Lung microvascular endothelial cell (primary cell): ENCODE data around the gene HOXB7. TPM values are rescaled to one million over a fixed set of nuclear protein-coding genes. Genes with fewer than 3 reads are reported as not detected.
A peak's percentile ranks its signal among the peaks of the same experiment; 100 is the strongest.

Experiments
- DNase-seq, 2 donors: peaks; one replicate each; pipeline versions ENCODE4 v3.0.0 to v3.0.0-alpha.2; 2010; ENCODE audit warnings: low read depth in 2 of 2
- total RNA-seq: library from RNA; depleted of rRNA; stranded (reverse); fragments of >200 nt; gene quantifications from 2 replicates; pipeline ENCODE4 v1.2.1, GENCODE V29; 2014

HOXB7 gene
- total RNA-seq, 1 donor from 2014 or later, result under 0.01 TPM

DNA sequence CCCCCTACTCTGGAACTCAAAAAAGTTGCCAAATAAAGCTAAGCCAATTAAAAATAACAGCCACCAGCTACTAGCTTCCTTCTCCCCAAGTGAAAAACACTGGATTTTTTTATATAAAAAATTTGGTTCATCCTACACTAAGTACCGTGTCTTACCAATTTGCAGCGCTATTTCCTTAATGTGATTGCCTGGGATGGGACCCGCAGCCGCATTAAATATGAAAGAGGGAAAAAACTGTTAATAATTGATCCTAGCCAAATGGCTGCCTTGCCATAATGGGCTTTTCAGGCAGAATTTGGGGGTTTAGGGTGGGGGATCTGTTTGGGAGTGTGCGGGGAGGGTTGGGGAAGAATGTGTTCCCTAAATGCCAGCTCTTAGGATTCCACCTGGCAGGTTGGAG is 13.3 kb upstream of the HOXB7 start:
- DNase-seq, result no peak

- no peak for DNase-seq
Measured at GRCh38 chr17:48623583-48623982, 12.8 kb upstream of the HOXB7 start.

DNA sequence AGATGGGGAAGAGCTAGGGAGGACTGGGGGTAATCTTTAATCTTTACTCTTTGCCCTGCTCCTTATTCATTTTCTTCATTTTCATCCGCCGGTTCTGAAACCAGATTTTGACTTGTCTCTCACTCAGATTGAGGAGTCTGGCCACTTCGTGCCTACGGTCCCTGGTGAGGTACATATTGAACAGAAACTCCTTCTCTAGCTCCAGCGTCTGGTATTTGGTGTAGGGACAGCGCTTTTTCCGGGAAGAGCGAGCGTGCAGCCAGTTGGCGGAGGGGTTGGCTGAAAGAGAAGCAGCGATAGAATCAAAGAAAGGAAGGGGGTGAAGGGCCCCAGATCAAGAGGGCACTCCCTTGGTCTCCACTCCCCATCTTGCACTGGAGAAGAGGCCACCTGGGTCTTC is 12.0 kb upstream of the HOXB7 start:
- no peak for DNase-seq

- no peak for DNase-seq
Measured at GRCh38 chr17:48621410-48622392, 10.9 kb upstream of the HOXB7 start.

DNA sequence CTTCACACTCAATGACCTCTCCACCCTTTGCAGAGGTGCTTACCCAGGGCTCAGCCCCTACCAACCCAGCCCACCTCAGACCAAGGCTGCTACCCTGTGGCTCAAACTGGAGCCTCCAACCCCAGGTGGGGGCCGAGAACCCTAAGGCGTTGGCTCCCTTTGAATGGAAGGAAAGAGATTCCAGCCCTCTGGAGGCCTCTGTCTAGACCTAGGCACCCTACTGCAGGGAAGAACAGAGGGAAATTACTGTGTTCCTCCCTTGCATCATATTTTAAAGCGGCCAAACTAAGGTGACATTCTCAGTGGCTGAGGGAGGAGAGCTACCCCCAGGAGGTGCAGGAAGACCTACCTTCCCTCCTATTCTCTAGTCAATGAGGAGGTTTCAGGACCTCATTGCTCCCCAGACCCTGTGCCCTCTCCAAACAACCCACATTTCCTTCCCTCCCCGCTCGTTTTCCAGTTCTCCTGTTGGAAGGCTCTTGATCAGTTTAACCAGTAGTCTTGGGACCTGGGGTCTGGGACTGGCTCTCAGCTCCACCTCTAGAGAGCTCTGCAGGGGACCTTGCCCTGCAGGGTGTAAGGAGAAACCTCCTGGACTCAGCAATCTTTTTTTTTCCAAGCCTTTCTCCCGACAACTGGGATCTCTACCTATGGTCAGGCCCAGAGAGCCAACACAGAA is 9.8 kb upstream of the HOXB7 start:
- no peak for DNase-seq

DNA sequence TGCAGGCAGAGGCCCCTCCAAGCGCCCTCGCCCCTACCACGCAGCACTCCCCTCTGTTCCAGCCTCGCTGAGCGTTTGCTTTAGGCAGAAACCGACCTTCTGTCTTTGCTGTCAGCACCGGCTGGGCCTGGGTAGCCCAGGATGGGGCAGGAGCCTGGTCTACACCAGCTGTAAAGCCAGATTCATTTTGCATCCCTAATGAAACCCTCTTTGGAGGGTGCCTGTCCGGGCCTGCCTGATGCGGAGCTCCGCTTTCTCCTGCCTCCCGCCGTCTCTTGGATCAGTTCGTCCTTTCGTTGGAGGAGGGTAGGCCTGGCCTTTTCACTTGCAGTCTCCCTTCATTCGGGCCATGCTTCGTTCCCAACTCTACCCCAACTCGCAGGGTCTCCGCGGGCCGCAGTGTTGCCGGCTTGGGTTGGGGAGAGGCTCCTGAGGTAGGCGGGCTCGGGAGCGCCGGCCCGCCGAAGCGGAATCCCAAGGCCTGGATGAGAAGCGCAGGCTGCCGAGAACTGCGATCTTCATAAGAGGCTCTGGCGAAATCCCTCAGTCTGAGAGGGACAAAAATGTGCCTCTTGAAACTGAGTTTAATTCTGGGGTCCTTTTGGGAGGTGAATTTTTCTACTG is 9.1 kb upstream of the HOXB7 start:
- DNase-seq, result no peak

DNA sequence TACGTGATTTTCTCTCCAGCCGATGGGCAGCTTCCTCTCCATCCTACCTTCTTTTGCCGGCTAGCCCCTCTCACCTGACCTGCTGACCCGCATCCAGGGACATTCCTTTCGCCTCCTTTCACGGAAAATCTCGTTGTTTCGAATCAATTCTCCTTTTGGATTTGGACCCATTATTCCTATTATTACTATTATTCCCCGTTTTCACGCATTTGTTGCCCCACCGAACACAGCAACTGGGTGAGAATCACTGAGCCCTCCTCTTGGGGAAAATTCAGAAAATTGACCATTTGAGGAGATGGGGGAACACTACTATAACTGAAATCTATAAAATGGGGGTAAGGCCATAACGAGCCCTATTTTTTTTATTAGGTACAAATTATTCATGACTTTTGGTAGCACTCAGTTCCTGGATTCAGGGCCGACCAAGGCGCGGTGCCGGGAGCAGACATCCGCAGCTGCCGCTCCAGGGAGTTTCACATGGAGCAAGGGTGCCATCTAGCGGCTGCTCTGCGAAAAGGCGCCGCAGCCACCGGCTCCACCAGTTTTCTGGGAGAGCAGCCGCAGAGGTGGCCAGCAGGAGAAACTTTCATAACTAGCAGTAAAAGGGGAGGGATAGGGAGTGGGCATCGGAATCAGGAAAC is 7.6 kb upstream of the HOXB7 start:
- peak; percentile 80 to 87 for DNase-seq

DNA sequence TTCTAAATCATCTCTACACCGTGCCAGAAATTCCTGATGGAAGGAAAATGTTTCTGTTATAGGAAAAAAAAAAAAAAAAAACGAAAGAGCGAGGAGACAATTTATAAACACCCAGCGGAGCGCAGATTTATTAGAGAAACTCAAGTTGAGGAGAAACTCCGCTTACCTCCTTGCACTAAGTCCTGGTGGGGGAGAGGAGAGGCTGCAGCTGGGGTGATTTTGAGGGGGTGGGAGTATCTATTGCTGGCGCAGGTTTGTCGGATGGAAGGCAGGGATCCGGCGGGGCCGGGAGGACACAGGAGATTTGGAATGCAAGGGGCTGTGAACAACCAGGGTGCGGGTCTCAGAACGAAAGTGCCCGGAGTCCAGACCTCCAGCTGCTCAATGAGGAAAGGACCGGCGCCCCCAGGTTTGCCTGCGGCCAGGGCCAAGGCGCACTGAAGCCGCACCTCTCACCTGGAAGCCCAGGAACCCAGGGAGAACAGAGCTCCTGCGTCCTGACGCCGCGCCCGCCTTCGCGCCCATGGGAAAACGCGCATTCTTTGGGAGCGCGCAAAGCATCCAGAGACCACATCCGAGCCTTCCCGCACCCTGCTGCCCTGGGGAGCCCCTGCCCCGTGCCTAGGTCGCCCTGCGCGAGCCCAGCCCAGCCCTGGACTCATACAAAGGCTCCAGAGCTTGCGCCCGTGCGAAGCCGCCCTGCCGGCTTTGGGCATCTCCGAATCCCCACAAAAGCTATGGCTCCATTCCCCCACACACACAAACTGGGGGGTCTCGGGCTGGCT is 6.8 kb upstream of the HOXB7 start:
- no peak for DNase-seq

- DNase-seq, result no peak
Measured at GRCh38 chr17:48616717-48617470, 6.1 kb upstream of the HOXB7 start.

GRCh38 chr17:48615963-48616716 is 5.3 kb upstream of the HOXB7 start:
- no peak for DNase-seq

GRCh38 chr17:48615047-48615962 is 4.5 kb upstream of the HOXB7 start, which contains the start of gene HOXB8:
HOXB8 (minus strand) TSS chr17:48615292; CDS start chr17:48614704, 588 bp downstream.
- no peak for DNase-seq

GRCh38 chr17:48613862-48614694 is 3.3 kb upstream of the HOXB7 start:
- DNase-seq, result peak; percentile 33 to 38

GRCh38 chr17:48612854-48613691 is 2.3 kb upstream of the HOXB7 start:
- peak; percentile 40 to 60 for DNase-seq

DNA sequence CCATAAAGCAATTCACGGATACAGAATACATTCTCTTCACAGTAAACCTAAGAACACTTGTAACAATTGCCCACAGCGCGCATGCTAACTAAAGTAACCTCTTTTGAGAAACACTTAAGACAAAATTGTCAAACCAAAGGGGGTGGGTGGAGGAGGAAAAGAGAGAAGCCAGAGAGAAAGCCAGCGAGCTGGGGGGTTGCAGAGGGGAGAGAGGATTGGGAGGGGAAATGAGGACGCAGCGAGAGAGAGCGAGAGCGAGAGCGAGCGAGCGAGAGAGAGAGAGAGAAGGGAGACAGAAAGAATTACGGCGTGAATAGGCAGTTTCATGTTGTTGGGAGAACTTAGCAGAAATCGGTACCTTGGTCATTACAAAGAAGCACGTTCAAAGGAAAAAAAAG is 1.6 kb upstream of the HOXB7 start:
- DNase-seq, result no peak

DNA sequence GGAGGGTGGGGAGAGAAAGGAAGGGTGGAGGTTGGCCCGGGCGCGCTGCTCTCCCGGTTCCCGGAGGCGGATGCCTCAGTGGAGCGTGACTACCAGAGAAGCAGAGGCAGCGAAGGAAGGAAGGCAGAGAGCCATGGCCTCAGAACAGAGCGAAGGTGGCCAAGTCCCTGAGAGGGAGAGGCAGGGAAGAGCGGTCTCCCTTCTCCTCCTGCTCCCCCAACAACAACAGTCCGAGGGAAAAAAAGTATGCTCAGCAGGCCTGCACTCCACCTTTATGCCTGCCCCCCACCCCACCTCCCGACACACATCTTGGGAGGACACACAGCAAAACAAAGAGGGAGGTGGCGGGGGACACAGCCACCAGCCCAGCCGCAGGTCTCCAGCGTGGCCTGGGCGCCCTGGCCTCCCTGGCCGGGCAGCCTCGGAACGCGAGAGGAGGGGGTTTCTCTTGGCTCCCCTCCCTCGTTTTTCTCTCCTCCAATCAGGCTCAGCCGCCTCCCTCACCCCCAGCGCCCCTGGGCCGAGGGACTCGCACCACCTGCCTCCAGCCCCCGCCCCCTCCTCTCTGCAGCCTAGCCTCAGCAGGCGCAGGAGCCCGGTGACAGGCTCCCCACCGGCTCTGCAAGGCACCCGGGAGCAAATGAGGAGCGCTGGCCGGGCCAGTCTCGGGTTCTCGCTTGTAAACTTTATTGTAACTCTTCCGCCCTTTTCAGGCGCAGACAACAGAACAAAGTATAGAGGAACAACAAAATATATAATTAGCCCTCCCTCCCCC is 1.1 kb upstream of the HOXB7 start:
- no peak for DNase-seq

DNA sequence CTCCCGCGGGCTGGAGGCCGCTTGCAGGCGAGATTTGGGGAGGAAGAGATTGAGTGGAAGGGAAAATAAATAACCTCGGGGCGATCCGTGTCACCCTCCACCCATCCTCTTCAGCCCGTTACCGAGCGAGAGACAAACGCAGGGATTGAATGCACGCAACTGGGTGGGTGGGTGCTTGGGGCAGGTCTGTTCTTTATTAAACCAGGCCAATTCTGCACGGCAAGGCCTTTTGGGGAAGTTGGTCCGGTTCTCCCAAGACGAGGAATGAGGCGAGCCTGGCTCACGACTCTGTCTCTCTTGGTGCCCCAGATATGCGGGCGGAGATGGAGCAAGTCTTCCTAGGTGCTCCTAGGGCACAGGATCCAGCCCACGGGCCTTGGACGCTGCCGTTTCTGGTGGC is 396 bp upstream of the HOXB7 start:
- no peak for DNase-seq
